ENCODE measurements around the gene TNNI3K. TPM values are rescaled to one million over a fixed set of nuclear protein-coding genes. Genes with fewer than 3 reads are reported as not detected.

Gene TNNI3K
- total and polyA plus RNA-seq, 9 of the 15 experiments (the other 6 are each of a cell fraction or from before 2014, with no cell fraction given), result 0.21 to 0.53 (median 0.32) TPM; not detected in 5

GRCh38 chr1:74528123-74528522 is 292.9 kb downstream of the TNNI3K start (continued):
- TF ChIP-seq BHLHE40 (IDR thresholded peaks at IDR 0.05; ENCODE audit: low read length), result no peak
- no peak for TF ChIP-seq CREB3 (tag; conservative IDR thresholded peaks at IDR 0.05; ENCODE audit: low read depth)
- TF ChIP-seq SMAD1 (IDR thresholded peaks at IDR 0.05; ENCODE audit: low read depth, low read length, partially characterized antibody), result no peak
- no peak for TF ChIP-seq PTTG1 (tag; IDR thresholded peaks at IDR 0.05; ENCODE audit: low read depth)
- no peak for TF ChIP-seq POLR3A (IDR thresholded peaks at IDR 0.05; ENCODE audit: borderline replicate concordance, extremely low read depth, insufficient read depth, insufficient read length)
- TF ChIP-seq MCM3 (IDR thresholded peaks at IDR 0.05), result no peak
- TF ChIP-seq MEIS2 (IDR thresholded peaks at IDR 0.05; ENCODE audit: partially characterized antibody), result no peak
- TF ChIP-seq RBM14 (IDR thresholded peaks at IDR 0.05; ENCODE audit: borderline replicate concordance, insufficient read depth, low read depth, low read length), result no peak
- no peak for TF ChIP-seq CCNT2 (IDR thresholded peaks at IDR 0.05; ENCODE audit: borderline replicate concordance, extremely low read depth, insufficient read length, low read depth, low read length)
- TF ChIP-seq XRCC3 (IDR thresholded peaks at IDR 0.05), result no peak

- Histone ChIP-seq H3K9ac (ENCODE audit: insufficient read depth in 1 of 2, low read depth in 2 of 2, low read length in 2 of 2) (no peak overlapping the region), H3K36me3 (ENCODE audit: control insufficient read depth, insufficient read depth, low read length) (no peaks in the 10 kb centered on the region), H3K4me1 (replicated peaks in 1 of 2; ENCODE audit: control insufficient read depth in 2 of 2, insufficient read depth in 2 of 2, low read length in 2 of 2) (no peaks in the 10 kb centered on the region), H3K4me3 (no peak overlapping the region), H3K9me3 (replicated peaks; ENCODE audit: control insufficient read depth, insufficient read depth, low read depth, low read length) (no peaks in the 10 kb centered on the region), H3K4me2 (ENCODE audit: insufficient read depth, low read length) (no peak overlapping the region), H3K27me3 (ENCODE audit: control insufficient read depth in 2 of 2, insufficient read depth in 2 of 2, low read length in 2 of 2) (no peaks in the 10 kb centered on the region), H3K9me1 (ENCODE audit: control insufficient read depth, insufficient read depth, low read length) (no peaks in the 10 kb centered on the region), H2AFZ (ENCODE audit: low read depth, low read length) (no peak overlapping the region), H4K20me1 (replicated peaks; ENCODE audit: control insufficient read depth, insufficient read depth, low read length) (no peaks in the 10 kb centered on the region), H3K27ac (ENCODE audit: extremely low read depth, low read depth, low read length) (no peak overlapping the region), H3K79me2 (ENCODE audit: control insufficient read depth, insufficient read depth, low read length) (no peaks in the 10 kb centered on the region)
- intact Hi-C loops (cut with micrococcal nuclease) (no loop called here), in situ Hi-C loops (cut with MboI) (no loop called here)
- DNase-seq (ENCODE audit: extremely low read depth in 1 of 4, low spot score in 3 of 4) (no peak), ATAC-seq (no peak), FAIRE-seq (no peak)
- no peak for TF ChIP-seq ZNF280A (IDR thresholded peaks at IDR 0.05; ENCODE audit: low read depth, partially characterized antibody)
- no peak for TF ChIP-seq ZNF184 (CRISPR knock-in tag; IDR thresholded peaks at IDR 0.05)
- TF ChIP-seq CHAMP1 (IDR thresholded peaks at IDR 0.05), result no peak
- ChIA-PET CTCF (ENCODE audit: low intra/inter-chr PET ratio) (no interaction called here), POLR2A (no interaction called here)
- no TSS peak for BruUV-seq (replicated peaks)
Observed at GRCh38 chr1:74530892-74531291, 295.7 kb downstream of the TNNI3K start.

Measured in K562 (cell line).